ENCODE results near the gene R3HDML. TPM values are rescaled to one million over a fixed set of nuclear protein-coding genes. Genes with fewer than 3 reads are reported as not detected.

The R3HDML gene
- total and polyA plus RNA-seq, 2 donors (not counting 1 experiment from before 2014, with no cell fraction given), result not detected

DNA sequence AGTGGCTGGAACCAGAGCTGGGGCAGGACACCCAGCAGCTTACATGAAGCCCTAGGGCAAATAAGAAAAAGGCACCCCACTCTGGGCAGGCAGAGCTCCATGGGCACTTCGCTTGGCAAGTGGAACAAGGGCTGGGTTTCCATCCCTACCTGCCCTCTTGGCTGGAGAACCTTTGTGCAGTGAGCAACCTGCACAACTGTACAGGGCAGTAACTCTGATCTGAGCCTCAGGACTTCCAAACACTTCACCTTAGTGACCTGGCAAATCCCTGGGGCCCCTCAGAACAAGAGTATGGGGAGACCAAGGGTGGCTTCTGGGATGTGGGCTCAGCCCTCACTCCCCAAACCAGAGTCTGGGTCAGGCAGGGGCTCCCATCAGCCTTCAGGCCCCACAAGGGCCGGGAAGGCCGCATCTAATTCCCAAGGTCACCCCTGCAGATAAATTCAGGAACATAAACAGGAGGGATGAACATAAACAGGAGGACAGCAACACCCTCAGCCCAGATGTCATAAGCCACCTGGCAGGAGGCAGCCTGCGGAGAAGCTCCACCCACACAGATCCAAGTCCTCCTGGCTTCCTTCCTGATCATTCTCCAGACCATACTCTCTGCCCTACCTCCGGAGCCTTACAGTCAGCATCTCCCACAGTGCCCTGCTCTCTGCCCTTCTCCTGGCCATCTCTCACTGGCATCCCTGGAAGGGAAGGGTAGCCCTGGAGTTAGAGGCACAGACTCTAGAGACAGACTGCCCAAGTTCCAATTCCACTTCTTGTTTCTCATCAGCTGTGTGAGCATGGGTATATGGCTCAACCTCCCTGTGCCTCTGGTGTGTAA is 56.1 kb downstream of the R3HDML start:
- Mint-ChIP-seq H3K4me1 (peaks cover 3% of the 10 kb centered on the region), H3K27ac (no peak overlapping the region), H3K9me3 (ENCODE audit: insufficient read depth) (no peaks in the 10 kb centered on the region), H3K27me3 (peaks cover 24% of the 10 kb centered on the region), H3K4me3 (no peak overlapping the region)
- Histone ChIP-seq H3K9me3 (ENCODE audit: control extremely low read depth in 1 of 3, control insufficient read depth in 2 of 3, insufficient read depth in 1 of 3, low read length in 2 of 3) (no peaks in the 10 kb centered on the region), H3K9ac (ENCODE audit: low read length) (no peak overlapping the region), H3K36me3 (replicated peaks in 1 of 2; ENCODE audit: control extremely low read depth in 1 of 2, control insufficient read depth in 1 of 2, extremely low read depth in 1 of 2, insufficient read depth in 2 of 2, low read length in 1 of 2) (no peaks in the 10 kb centered on the region), H3K79me2 (ENCODE audit: control insufficient read depth, insufficient read depth, low read length) (no peaks in the 10 kb centered on the region), H4K20me1 (ENCODE audit: control insufficient read depth, insufficient read depth, low read length, poor library complexity, severe bottlenecking) (no peaks in the 10 kb centered on the region), H3K4me2 (replicated peaks; ENCODE audit: low read depth, low read length, poor library complexity, severe bottlenecking) (no peak overlapping the region), H3K27ac (ENCODE audit: low read length in 2 of 2) (no peak overlapping the region), H3K27me3 (replicated peaks in 1 of 4; ENCODE audit: control extremely low read depth in 1 of 4, control insufficient read depth in 3 of 4, insufficient read depth in 4 of 4, low read length in 3 of 4) (peaks cover 0 to 15% (median 5%) of the 10 kb centered on the region in 4 experiments), H2AFZ (ENCODE audit: insufficient read depth, low read depth, low read length, poor library complexity, severe bottlenecking) (no peak overlapping the region), H3K4me1 (ENCODE audit: control insufficient read depth in 2 of 2, insufficient read depth in 2 of 2, low read length in 2 of 2) (peaks cover 3 to 9% of the 10 kb centered on the region in 2 donors), H3K4me3 (ENCODE audit: control extremely low read depth in 1 of 5, extremely low read depth in 1 of 5, insufficient read depth in 1 of 5, low read depth in 2 of 5, low read length in 4 of 5) (no peak overlapping the region)
- DNase-seq (no peak), ATAC-seq (ENCODE audit: low read depth) (no peak)
- CTCF ChIA-PET, result interaction anchor here (0.7 to 1.2 kb wide), 2 partner anchors 9 to 179 kb away, joined by 3 read pairs; no protein-coding TSS in a partner anchor
- POLR2A ChIA-PET, result no interaction called here
- WGBS (ENCODE audit: insufficient coverage), result 82% methylated on average over 4 of the region's 5 CpGs
- intact Hi-C loops (cut with micrococcal nuclease), result no loop called here
- no peak for TF ChIP-seq EZH2 (IDR thresholded peaks at IDR 0.05; ENCODE audit: borderline replicate concordance, insufficient read depth, low read depth, low read length, poor library complexity, severe bottlenecking)
- TF ChIP-seq, protein P1, sequence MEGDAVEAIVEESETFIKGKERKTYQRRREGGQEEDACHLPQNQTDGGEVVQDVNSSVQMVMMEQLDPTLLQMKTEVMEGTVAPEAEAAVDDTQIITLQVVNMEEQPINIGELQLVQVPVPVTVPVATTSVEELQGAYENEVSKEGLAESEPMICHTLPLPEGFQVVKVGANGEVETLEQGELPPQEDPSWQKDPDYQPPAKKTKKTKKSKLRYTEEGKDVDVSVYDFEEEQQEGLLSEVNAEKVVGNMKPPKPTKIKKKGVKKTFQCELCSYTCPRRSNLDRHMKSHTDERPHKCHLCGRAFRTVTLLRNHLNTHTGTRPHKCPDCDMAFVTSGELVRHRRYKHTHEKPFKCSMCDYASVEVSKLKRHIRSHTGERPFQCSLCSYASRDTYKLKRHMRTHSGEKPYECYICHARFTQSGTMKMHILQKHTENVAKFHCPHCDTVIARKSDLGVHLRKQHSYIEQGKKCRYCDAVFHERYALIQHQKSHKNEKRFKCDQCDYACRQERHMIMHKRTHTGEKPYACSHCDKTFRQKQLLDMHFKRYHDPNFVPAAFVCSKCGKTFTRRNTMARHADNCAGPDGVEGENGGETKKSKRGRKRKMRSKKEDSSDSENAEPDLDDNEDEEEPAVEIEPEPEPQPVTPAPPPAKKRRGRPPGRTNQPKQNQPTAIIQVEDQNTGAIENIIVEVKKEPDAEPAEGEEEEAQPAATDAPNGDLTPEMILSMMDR (IDR thresholded peaks at IDR 0.05), result no peak

Data from B cell (primary cell).